ENCODE measurements around the gene PSD2. TPM values are rescaled to one million over a fixed set of nuclear protein-coding genes. Genes with fewer than 3 reads are reported as not detected.

PSD2 gene
- total RNA-seq, 4 donors from 2014 or later: 0.16 TPM; not detected in 3

DNA sequence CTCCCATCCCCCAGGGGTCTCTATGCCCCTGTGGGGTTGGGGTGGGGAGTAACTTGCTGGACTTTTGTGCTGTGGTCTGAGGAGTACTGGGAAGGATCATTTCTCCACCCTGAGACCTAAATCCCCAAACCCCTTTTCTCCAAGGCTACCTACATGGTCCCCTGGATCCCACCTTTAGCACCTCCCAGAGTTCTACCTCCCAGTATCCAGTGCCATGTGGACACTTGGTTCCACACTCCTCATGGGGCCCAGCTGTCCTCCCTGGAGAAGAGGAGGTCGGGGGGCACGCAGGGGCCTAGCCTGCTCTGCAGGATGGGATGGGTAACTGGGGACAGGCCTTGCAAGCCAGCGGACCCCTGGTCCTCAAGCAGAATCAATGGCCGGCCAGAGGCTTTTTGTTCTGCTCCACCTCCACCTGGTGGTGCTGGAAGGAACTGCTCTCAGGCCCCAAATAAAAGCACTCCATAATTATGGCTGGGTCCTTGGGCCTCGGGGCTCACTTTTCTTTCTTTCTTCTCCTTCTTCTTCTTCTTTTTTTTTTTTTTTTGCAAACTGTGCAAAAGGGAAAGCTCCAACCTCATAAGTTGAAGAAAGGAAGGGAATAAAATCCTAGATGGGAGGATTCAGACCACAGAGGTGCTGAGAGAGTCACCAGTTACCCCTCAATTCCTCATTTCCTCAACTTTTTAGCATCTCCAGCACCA is 68.4 kb downstream of the PSD2 start:
- intact Hi-C loops (cut with DNase I; ENCODE audit: low total_unique reads): loop anchor here (5.0 kb wide), 1 partner anchor 77 kb away; no protein-coding TSS in a partner anchor
- TF ChIP-seq POLR2AphosphoS5 (IDR thresholded peaks at IDR 0.05) (no peak), EP300 (IDR thresholded peaks at IDR 0.05; ENCODE audit: low read depth) (no peak), POLR2A (IDR thresholded peaks at IDR 0.05) (no peak)
- TF ChIP-seq, protein P1, sequence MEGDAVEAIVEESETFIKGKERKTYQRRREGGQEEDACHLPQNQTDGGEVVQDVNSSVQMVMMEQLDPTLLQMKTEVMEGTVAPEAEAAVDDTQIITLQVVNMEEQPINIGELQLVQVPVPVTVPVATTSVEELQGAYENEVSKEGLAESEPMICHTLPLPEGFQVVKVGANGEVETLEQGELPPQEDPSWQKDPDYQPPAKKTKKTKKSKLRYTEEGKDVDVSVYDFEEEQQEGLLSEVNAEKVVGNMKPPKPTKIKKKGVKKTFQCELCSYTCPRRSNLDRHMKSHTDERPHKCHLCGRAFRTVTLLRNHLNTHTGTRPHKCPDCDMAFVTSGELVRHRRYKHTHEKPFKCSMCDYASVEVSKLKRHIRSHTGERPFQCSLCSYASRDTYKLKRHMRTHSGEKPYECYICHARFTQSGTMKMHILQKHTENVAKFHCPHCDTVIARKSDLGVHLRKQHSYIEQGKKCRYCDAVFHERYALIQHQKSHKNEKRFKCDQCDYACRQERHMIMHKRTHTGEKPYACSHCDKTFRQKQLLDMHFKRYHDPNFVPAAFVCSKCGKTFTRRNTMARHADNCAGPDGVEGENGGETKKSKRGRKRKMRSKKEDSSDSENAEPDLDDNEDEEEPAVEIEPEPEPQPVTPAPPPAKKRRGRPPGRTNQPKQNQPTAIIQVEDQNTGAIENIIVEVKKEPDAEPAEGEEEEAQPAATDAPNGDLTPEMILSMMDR (IDR thresholded peaks at IDR 0.05): peak; percentile 81 to 92 (median 90)
- WGBS, 2 donors (ENCODE audit: low coverage in 1 of 2): 12% methylated on average over 5 of the region's 5 CpGs; no CpG with 5 or more reads in 1 of the 2 donors
- H3K4me3 ChIP-seq: no peak overlapping the region
- H3K27me3 ChIP-seq: no peaks in the 10 kb centered on the region
- peaks cover 0 to 13% (median 2%) of the 10 kb centered on the region in 4 donors for H3K4me1 ChIP-seq
- peak; percentile 67 for DNase-seq
- no peaks in the 10 kb centered on the region for H3K36me3 ChIP-seq
- H3K27ac ChIP-seq: no peak overlapping the region
- in situ Hi-C loops (cut with MboI; ENCODE audit: low pct_ligation_motif_present in 1 of 4, low pct_unique_long_range_greater_than_20kb in 1 of 4, low sequenced_read_pairs in 3 of 4): loop anchor here in 1 of 4 donors (10.0 kb wide), 1 partner anchor 79 kb away; no protein-coding TSS in a partner anchor
- no peaks in the 10 kb centered on the region for H3K9me3 ChIP-seq

DNA sequence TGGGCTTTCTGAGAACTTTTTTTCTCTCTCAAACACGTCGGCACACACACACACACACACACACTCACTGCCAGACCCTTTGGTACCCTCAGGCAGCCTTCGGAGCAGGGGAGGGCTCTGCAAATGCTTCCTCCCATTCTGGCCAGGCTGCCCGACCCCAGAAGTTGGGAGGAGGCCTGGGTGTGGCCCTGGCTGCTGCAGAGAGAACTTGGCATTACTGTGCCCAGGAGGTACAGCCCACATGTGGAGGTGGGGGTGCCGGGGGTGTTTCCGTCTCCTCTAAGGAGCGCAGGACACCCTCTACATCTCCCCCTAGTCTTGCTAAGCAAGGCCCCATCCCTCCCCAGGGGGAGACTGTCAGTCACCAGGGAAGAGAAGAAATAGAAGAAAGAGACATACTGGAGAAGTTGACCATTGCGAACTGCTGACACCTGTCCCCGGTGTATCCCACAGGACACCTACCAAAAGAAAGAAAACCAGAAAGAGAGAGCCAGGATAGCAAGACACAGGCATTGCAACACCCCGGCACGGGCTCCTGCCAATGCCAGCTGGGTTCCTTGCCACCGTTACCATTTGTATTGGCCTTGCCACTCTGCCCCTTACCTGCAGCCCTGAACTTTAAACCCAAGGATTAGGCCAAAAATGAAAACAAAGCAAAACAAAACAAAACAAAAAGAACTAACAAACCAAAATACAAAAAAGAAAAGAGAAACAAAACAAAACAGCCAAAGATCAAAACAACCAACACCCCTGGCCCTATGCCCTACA is 69.3 kb downstream of the PSD2 start:
- intact Hi-C loops (cut with DNase I; ENCODE audit: low total_unique reads) (loop anchor here (5.0 kb wide), 1 partner anchor 78 kb away; no protein-coding TSS in a partner anchor), in situ Hi-C loops (cut with MboI; ENCODE audit: low pct_ligation_motif_present in 1 of 4, low pct_unique_long_range_greater_than_20kb in 1 of 4, low sequenced_read_pairs in 3 of 4) (loop anchor here in 1 of 4 donors (10.0 kb wide), 1 partner anchor 80 kb away; no protein-coding TSS in a partner anchor)

DNA sequence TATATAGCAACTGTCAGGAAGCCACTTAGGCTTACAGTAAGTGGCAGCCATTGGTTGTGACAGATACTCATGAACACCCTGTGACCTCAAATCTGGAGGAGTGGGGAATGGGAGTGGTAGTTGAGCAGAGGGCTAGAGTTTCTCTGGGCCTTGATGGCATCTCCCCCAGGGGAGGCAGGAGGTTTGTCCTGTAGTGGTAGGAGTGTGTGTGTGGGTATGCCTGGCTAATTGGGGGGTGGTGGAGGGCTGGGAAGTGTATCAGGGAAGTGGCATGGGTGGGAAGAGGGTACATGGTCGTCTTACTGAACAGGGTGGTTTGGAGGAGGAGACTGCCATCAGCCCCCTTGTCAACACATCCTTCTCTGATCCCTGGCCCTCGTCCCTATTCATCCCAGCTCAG is 71.5 kb downstream of the PSD2 start:
- no peak for DNase-seq
- H3K9me3 ChIP-seq: no peaks in the 10 kb centered on the region
- peaks cover 0 to 13% (median 2%) of the 10 kb centered on the region in 4 donors for H3K4me1 ChIP-seq
- no peak overlapping the region for H3K4me3 ChIP-seq
- H3K27ac ChIP-seq: no peak overlapping the region
- H3K36me3 ChIP-seq: no peaks in the 10 kb centered on the region
- WGBS, 2 donors (ENCODE audit: low coverage in 1 of 2): 74 to 100% methylated on average over 1 to 2 of the region's 2 CpGs
- intact Hi-C loops (cut with DNase I; ENCODE audit: low total_unique reads) (no loop called here), in situ Hi-C loops (cut with MboI; ENCODE audit: low pct_ligation_motif_present in 1 of 4, low pct_unique_long_range_greater_than_20kb in 1 of 4, low sequenced_read_pairs in 3 of 4) (loop anchor here in 1 of 4 donors (10.0 kb wide), 1 partner anchor 82 kb away; no protein-coding TSS in a partner anchor)
- TF ChIP-seq, protein P1 (IDR thresholded peaks at IDR 0.05): no peak
- TF ChIP-seq POLR2A (IDR thresholded peaks at IDR 0.05) (no peak), EP300 (IDR thresholded peaks at IDR 0.05; ENCODE audit: low read depth) (no peak), POLR2AphosphoS5 (IDR thresholded peaks at IDR 0.05) (no peak)
- H3K27me3 ChIP-seq: peaks cover 1% of the 10 kb centered on the region

More for the DNA sequence above, 69.3 kb downstream of the PSD2 start:
- Histone ChIP-seq H3K27me3 (no peaks in the 10 kb centered on the region), H3K9me3 (no peaks in the 10 kb centered on the region), H3K4me1 (peaks cover 0 to 13% (median 2%) of the 10 kb centered on the region in 4 donors), H3K4me3 (no peak overlapping the region), H3K36me3 (no peaks in the 10 kb centered on the region), H3K27ac (no peak overlapping the region)
- no peak for TF ChIP-seq EP300 (IDR thresholded peaks at IDR 0.05; ENCODE audit: low read depth)
- TF ChIP-seq POLR2AphosphoS5 (IDR thresholded peaks at IDR 0.05): no peak
- TF ChIP-seq, protein P1 (IDR thresholded peaks at IDR 0.05): no peak
- no peak for TF ChIP-seq POLR2A (IDR thresholded peaks at IDR 0.05)
- WGBS, 2 donors (ENCODE audit: low coverage in 1 of 2): 72 to 73% methylated on average over 5 to 12 of the region's 12 CpGs
- DNase-seq: no peak

- Histone ChIP-seq H3K9me3 (no peaks in the 10 kb centered on the region), H3K27ac (no peak overlapping the region), H3K36me3 (no peaks in the 10 kb centered on the region), H3K4me3 (no peak overlapping the region), H3K27me3 (peaks cover 3% of the 10 kb centered on the region), H3K4me1 (peaks cover 0 to 13% (median 2%) of the 10 kb centered on the region in 4 donors)
- in situ Hi-C loops (cut with MboI; ENCODE audit: low pct_ligation_motif_present in 1 of 4, low pct_unique_long_range_greater_than_20kb in 1 of 4, low sequenced_read_pairs in 3 of 4): loop anchor here in 1 of 4 donors (10.0 kb wide), 1 partner anchor 83 kb away; no protein-coding TSS in a partner anchor
- TF ChIP-seq, protein P1 (IDR thresholded peaks at IDR 0.05): no peak
- no peak for TF ChIP-seq EP300 (IDR thresholded peaks at IDR 0.05; ENCODE audit: low read depth)
- no peak for TF ChIP-seq POLR2AphosphoS5 (IDR thresholded peaks at IDR 0.05)
- no peak for TF ChIP-seq POLR2A (IDR thresholded peaks at IDR 0.05)
- DNase-seq: no peak
- intact Hi-C loops (cut with DNase I; ENCODE audit: low total_unique reads): no loop called here
Measured at GRCh38 chr5:139867581-139867980, 72.0 kb downstream of the PSD2 start.

Measured in transverse colon (tissue), 4 donors.